Bronchial epithelial cell (primary cell): ENCODE measurements around the gene SLCO1B1. TPM values are rescaled to one million over a fixed set of nuclear protein-coding genes. Genes with fewer than 3 reads are reported as not detected.

ENCODE experiments used
- DNase-seq: peaks from one replicate; pipeline ENCODE4 v3.0.0-alpha.2; 2010; ENCODE audit warnings: low read depth
- FAIRE-seq: peaks from 2 replicates; lab custom pipeline; 2011; peaks lifted over from hg19 to GRCh38; lab: Jason Lieb, UNC
- H3K27me3 ChIP-seq: 2 replicates; pipeline ENCODE4 v1.5.1; 2011; ENCODE audit warnings: low read length; ENCODE audit not compliant: control insufficient read depth, insufficient read depth
- H3K36me3 ChIP-seq: 2 replicates; pipeline ENCODE4 v1.5.1; 2011; ENCODE audit warnings: low read length; ENCODE audit not compliant: control insufficient read depth, insufficient read depth
- H3K4me3 ChIP-seq: 2 replicates; pipeline ENCODE4 v1.5.1; 2011; ENCODE audit warnings: mild to moderate bottlenecking, low read depth, low read length, control low read depth
- CTCF ChIP-seq: IDR thresholded peaks from 2 replicates; pipeline ENCODE4 v1.5.1; 2011; ENCODE audit warnings: mild to moderate bottlenecking, moderate library complexity, low read length, control low read depth, inconsistent platforms; ENCODE audit not compliant: insufficient read depth, severe bottlenecking
- total RNA-seq: library from RNA; depleted of rRNA; stranded (reverse); fragments of >200 nt; gene quantifications from 2 replicates; pipeline ENCODE4 v1.2.1, GENCODE V29; 2014

The SLCO1B1 gene
- total RNA-seq, 1 donor from 2014 or later, result not detected

GRCh38 chr12:21155522-21156351, 24.7 kb downstream of the SLCO1B1 start:
- Histone ChIP-seq H3K27me3 (no peaks in the 10 kb centered on the region), H3K4me3 (no peak overlapping the region), H3K36me3 (no peaks in the 10 kb centered on the region)
- no peak for TF ChIP-seq CTCF
- FAIRE-seq (no peak), DNase-seq (no peak)

GRCh38 chr12:21165048-21165447, 34.1 kb downstream of the SLCO1B1 start:
- DNase-seq (no peak), FAIRE-seq (no peak)

GRCh38 chr12:21169878-21170472, 39.0 kb downstream of the SLCO1B1 start:
- no peaks in the 10 kb centered on the region for H3K36me3 ChIP-seq
- TF ChIP-seq CTCF, result peak; percentile 76
- no peak overlapping the region for H3K4me3 ChIP-seq
- no peaks in the 10 kb centered on the region for H3K27me3 ChIP-seq
- DNase-seq (peak; percentile 43), FAIRE-seq (no peak)

More at GRCh38 chr12:21165048-21165447, 34.1 kb downstream of the SLCO1B1 start:
- Histone ChIP-seq H3K27me3 (no peaks in the 10 kb centered on the region), H3K36me3 (no peaks in the 10 kb centered on the region), H3K4me3 (no peak overlapping the region)
- no peak for TF ChIP-seq CTCF

- no peak for TF ChIP-seq CTCF
- Histone ChIP-seq H3K27me3 (no peaks in the 10 kb centered on the region), H3K36me3 (no peaks in the 10 kb centered on the region), H3K4me3 (no peak overlapping the region)
- FAIRE-seq, result no peak
- no peak for DNase-seq
These were observed 41.1 kb downstream of the SLCO1B1 start for GRCh38 chr12:21172079-21172478.

- TF ChIP-seq CTCF, result no peak
- Histone ChIP-seq H3K4me3 (no peak overlapping the region), H3K36me3 (no peaks in the 10 kb centered on the region), H3K27me3 (no peaks in the 10 kb centered on the region)
- no peak for FAIRE-seq
- DNase-seq, result no peak
These were observed 52.8 kb downstream of the SLCO1B1 start for GRCh38 chr12:21183721-21184275.
